ENCODE results near the gene ANKMY2.
A peak's percentile ranks its signal among the peaks of the same experiment; 100 is the strongest.

Gene ANKMY2

GRCh38 chr7:16644157-16644556 is 1.4 kb downstream of the ANKMY2 start:
- DNase-seq (ENCODE audit: low read depth), result no peak
- peak overlapping the region; percentile 89 for H3K4me3 ChIP-seq (replicated peaks; ENCODE audit: low read depth, low read length)
- TF ChIP-seq CTCF (IDR thresholded peaks at IDR 0.05; ENCODE audit: low read length, missing control alignments), result no peak

- H3K4me3 ChIP-seq (replicated peaks; ENCODE audit: low read depth, low read length), result no peak overlapping the region
- no peak for DNase-seq (ENCODE audit: low read depth)
- no peak for TF ChIP-seq CTCF (IDR thresholded peaks at IDR 0.05; ENCODE audit: low read length, missing control alignments)
Measured at GRCh38 chr7:16638282-16639280, 7.0 kb downstream of the ANKMY2 start.

- DNase-seq (ENCODE audit: low read depth), result no peak
- no peak overlapping the region for H3K4me3 ChIP-seq (replicated peaks; ENCODE audit: low read depth, low read length)
- no peak for TF ChIP-seq CTCF (IDR thresholded peaks at IDR 0.05; ENCODE audit: low read length, missing control alignments)
Measured at GRCh38 chr7:16637379-16637778, 8.2 kb downstream of the ANKMY2 start.

GRCh38 chr7:16636555-16637101 is 8.9 kb downstream of the ANKMY2 start:
- no peak for DNase-seq (ENCODE audit: low read depth)
- no peak overlapping the region for H3K4me3 ChIP-seq (replicated peaks; ENCODE audit: low read depth, low read length)
- TF ChIP-seq CTCF (IDR thresholded peaks at IDR 0.05; ENCODE audit: low read length, missing control alignments), result no peak

GRCh38 chr7:16634271-16634738 is 11.2 kb downstream of the ANKMY2 start:
- DNase-seq (ENCODE audit: low read depth), result peak; percentile 30
- no peak for TF ChIP-seq CTCF (IDR thresholded peaks at IDR 0.05; ENCODE audit: low read length, missing control alignments)
- H3K4me3 ChIP-seq (replicated peaks; ENCODE audit: low read depth, low read length), result no peak overlapping the region

- no peak for TF ChIP-seq CTCF (IDR thresholded peaks at IDR 0.05; ENCODE audit: low read length, missing control alignments)
- no peak for DNase-seq (ENCODE audit: low read depth)
- no peak overlapping the region for H3K4me3 ChIP-seq (replicated peaks; ENCODE audit: low read depth, low read length)
Measured at GRCh38 chr7:16630654-16631053, 14.9 kb downstream of the ANKMY2 start.
